CD4-positive, alpha-beta T cell treated with Interleukin-6 for 4 hours (primary cell): ENCODE results near the gene HIVEP3.

Source experiments
- DNase-seq: peaks from one replicate; pipeline ENCODE4 v3.0.0-alpha.2; 2020; ENCODE audit warnings: mixed read lengths

HIVEP3 gene

DNA sequence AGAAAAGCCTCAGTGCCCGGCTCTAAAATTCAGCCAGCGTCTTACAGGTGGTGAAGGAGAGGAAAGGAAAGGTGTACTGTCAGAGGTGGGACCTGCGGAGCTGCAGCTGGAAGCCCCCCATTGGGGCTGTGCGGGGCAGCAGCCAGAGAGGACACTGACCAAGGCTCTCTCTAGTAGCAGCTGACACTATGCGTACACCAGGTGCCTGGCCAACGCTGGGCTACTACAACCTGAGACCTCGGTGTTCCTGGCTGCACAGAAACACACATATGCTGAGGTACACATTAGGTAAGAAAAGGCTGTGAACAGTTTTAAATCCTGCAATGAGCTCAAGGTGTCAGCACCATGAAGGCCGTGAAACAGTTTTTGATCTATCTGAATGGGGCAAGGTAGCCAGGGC is 378.7 kb downstream of the HIVEP3 start:
- DNase-seq, result no peak

DNA sequence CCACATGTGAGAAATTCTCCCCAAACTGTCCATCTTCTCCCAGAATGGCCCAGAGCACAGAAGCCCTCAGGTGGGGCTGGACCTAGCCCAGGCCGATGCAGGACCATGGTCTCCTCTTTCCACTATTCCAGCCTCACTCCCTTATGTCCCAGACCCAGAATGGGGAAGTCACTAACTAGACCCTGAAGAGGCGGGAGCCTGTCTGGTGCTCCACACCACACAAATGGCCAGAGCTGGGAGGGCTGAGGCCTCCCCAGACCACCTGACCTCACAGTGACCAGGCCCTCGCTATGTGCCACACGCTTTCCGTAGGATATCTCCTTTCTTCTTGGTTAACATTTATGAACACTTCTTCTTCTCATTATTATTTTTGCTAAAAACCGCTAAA is 379.3 kb downstream of the HIVEP3 start:
- DNase-seq, result no peak

DNA sequence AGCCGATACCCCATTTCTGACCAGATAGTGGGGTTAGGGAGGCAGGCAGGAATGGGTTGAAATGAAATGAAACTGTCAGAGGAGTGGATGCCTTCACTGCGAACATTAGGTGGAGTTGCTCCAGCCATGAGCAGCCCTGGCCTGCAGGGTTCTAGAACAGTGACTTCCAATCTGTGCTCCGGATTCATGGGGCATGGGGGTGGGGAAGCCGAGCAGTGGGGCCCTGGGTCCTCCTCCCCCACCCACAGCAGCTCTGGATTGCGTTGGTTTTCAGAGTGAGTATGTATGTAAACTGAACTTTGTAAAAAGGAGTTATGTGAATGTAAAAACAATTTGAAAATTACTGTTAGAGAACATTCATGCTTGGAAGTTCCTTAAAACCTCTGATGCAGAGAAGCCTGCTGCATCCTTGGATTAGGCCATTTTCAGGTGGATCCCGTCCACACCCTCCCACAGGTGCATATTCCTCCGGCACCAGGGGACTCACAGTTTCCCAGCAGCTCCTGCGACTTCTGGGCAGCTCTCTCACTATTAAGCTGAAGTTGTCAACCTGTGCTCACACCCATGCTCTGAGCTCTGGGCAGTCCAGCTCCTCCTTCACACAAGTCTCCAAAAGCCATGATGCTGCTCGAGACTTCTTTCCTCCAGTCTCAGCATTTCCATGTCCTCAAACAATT is 379.8 kb downstream of the HIVEP3 start:
- no peak for DNase-seq

DNA sequence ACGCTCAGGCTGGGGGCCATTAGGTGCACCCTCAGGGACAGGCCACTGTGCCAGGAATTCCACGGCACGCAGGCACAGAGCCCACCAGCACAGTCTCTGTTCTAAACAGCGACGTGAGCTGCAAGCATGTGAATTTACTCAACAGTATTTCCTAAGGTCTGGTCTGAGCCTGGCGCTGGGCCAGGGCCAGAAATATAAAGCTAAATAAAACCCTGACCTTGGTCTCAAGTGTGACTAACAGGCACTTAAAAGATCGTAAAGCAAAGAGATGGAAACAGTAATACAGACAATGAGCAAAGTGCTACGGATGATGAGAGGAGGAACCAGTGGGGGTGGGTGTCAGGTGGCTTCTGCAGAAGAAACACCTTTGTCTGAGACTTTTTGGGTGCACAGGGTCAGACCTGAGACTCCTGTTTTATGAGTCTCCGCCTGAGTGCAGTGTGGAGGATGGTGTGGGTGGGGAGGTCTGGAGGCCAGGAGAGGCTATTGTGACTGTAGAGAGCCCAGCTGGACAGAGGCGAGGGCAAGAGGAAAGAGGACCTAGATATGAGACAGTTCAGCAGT is 380.9 kb downstream of the HIVEP3 start:
- DNase-seq, result no peak

GRCh38 chr1:41537251-41537650 is 381.5 kb downstream of the HIVEP3 start:
- DNase-seq, result no peak

GRCh38 chr1:41536361-41536802 is 382.3 kb downstream of the HIVEP3 start:
- DNase-seq, result no peak

GRCh38 chr1:41535716-41536115 is 383.0 kb downstream of the HIVEP3 start:
- no peak for DNase-seq

DNA sequence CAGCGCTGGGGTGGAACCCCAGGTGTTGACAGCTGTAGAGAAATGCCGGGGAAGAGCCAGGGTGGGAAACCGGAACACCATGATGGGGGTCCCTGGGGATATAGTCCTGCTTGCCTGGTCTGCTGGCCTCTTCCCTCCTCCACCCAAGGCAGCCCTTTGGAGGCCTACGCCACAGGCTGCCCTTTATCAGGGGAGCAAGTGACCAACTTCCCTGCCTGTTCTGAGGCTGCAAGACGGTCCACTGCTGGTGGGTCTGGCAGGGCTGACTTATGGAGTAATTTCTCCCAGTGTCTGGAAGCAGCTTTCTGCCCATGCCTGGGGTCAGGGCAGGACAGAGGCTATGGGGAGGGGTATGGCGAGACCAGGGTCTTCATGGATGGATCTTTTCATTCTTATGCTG is 383.4 kb downstream of the HIVEP3 start:
- no peak for DNase-seq

GRCh38 chr1:41534181-41535076 is 384.3 kb downstream of the HIVEP3 start:
- no peak for DNase-seq

- no peak for DNase-seq
Measured at GRCh38 chr1:41533731-41534080, 385.0 kb downstream of the HIVEP3 start.

GRCh38 chr1:41533016-41533730 is 385.5 kb downstream of the HIVEP3 start:
- no peak for DNase-seq

DNA sequence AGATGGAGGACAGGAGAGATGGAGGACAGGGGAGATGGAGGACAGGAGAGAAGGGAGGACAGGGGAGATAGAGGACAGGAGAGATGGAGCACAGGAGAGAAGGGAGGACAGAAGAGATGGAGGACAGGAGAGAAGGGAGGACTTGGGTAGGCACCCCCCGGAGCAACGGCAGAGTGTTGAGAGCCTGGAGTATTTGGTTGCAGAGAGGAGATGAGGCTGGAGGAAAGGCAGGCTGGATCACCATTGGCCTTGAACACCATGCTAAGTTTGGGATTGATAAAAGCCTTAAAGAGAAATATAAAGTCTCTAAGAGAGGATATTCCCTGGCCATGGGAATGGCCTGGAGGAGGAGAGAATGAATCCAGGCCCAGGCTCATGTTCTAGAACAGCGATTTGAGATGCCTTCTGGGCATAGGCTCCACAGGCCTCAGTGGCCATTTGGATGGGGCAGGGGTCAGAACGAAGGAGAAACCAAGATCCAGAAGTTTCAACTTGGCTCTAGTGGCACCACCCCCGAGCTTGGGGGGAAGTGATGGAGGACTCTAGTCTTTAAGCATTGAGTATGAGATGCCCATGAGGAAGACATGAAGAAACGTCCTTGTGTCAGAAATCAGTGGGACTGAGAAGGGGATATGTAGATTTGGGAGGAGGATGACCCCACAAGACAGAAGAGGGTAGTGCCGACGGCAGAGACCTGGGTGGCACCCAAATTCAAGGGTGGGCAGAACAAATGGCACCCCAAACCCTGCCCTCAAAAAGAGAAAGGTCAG is 386.3 kb downstream of the HIVEP3 start:
- no peak for DNase-seq

DNA sequence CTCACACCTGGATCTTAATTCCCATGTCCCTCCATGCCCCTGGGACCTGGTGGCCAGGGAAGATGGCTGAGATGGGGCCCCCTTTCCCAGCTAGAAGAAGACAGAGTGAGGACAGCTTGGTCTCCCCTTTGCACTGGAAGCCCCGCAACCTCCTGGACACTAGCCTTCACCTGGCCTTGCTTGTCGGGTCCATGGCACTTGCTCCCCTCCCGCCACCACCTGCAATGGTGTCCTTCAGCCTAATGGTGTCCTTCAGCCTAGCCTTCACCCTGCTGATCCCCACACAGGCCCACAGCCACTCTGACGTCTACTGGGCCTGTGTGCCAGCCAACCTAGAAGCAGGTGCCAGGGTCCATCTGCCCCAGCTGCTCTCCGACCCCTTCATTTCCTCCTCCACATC is 388.3 kb downstream of the HIVEP3 start:
- DNase-seq, result no peak

GRCh38 chr1:41529621-41530395 is 388.9 kb downstream of the HIVEP3 start:
- no peak for DNase-seq

GRCh38 chr1:41528726-41529605 is 389.8 kb downstream of the HIVEP3 start:
- no peak for DNase-seq

- no peak for DNase-seq
Measured at GRCh38 chr1:41528106-41528505, 390.6 kb downstream of the HIVEP3 start.

DNA sequence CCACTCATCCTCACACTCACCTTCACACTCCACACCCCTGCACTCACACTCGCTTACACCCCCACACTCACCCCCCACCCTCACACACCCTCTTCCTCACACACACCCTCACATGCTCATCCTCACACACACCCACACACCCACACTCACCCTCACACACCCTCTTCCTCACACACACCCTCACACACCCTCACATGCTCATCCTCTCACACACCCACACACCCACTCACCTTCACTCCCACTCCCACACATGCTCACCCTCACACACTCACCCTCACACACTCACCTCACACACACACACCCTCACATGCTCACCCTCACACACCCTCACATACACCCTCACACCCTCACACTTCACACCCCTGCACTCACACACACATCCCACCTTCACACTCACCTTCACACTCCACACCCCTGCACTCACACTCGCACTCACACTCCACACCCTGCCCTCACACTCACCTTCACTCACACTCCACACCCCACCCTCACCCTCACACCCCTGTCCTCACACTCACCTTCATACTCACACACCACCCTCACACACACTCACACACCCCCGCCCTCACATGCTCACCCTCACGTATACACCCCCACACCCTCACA is 391.7 kb downstream of the HIVEP3 start:
- DNase-seq, result no peak

GRCh38 chr1:41525891-41526587 is 392.7 kb downstream of the HIVEP3 start:
- DNase-seq, result no peak
